K562 (cell line): ENCODE data around the gene AIDA. TPM values are rescaled to one million over a fixed set of nuclear protein-coding genes. Genes with fewer than 3 reads are reported as not detected.

Experiments used
- E2F1 ChIP-seq: sonication (generic); formaldehyde crosslinking; IDR thresholded peaks from 2 replicates; pipeline ENCODE4 v1.8.1; 2023; ENCODE audit warnings: mild to moderate bottlenecking, missing genetic modification reagents, moderate library complexity
- FOXJ2 ChIP-seq: fragments of 200-800 bp; sonication (Bioruptor generic); IDR thresholded peaks from 2 replicates; pipeline ENCODE4 v1.6.1; 2016; ENCODE audit warnings: missing genetic modification characterization, missing compliant biosample characterization
- ID3 ChIP-seq, 2 experiments: fragments of 250-450 bp in 1 of 2; fragments of 450-650 bp in 1 of 2; sonication (Bioruptor Pico) in 1 of 2; IDR thresholded peaks; 2 replicates each; pipeline versions ENCODE4 v1.6.1 to v1.8.0; 2016 to 2021; ENCODE audit warnings: mild to moderate bottlenecking in 2 of 2, moderate library complexity in 2 of 2, missing compliant biosample characterization in 1 of 2, missing genetic modification characterization in 1 of 2
- KAT8 ChIP-seq: fragments of 450-650 bp; IDR thresholded peaks from 2 replicates; pipeline ENCODE4 v1.6.1; 2016; ENCODE audit warnings: low read depth, mild to moderate bottlenecking
- MTA2 ChIP-seq: fragments of 450-650 bp; IDR thresholded peaks from 2 replicates; pipeline ENCODE4 v1.6.1; 2016; ENCODE audit warnings: low read depth
- PHB2 ChIP-seq: fragments of 450-650 bp; IDR thresholded peaks from 2 replicates; pipeline ENCODE4 v1.6.1; 2017; ENCODE audit warnings: low read depth
- RNF219 ChIP-seq: fragments of 250-450 bp; sonication (Bioruptor Pico); IDR thresholded peaks from 2 replicates; pipeline ENCODE4 v1.5.0; 2022; ENCODE audit warnings: mild to moderate bottlenecking
- SIX5 ChIP-seq, 2 experiments: IDR thresholded peaks; 2 replicates each; pipeline ENCODE4 v1.6.1; 2011; ENCODE audit warnings: low read length in 2 of 2, borderline replicate concordance in 1 of 2, low read depth in 1 of 2, mild to moderate bottlenecking in 1 of 2, moderate library complexity in 1 of 2; ENCODE audit not compliant: insufficient read depth in 1 of 2
- STAT6 ChIP-seq: sonication (generic); formaldehyde crosslinking; IDR thresholded peaks from 2 replicates; pipeline ENCODE4 v1.8.1; 2023; ENCODE audit warnings: mild to moderate bottlenecking, missing genetic modification reagents
- ZBTB9 ChIP-seq: fragments of 450-650 bp; formaldehyde crosslinking; IDR thresholded peaks from 2 replicates; pipeline ENCODE4 v1.4.0; 2020; ENCODE audit warnings: mild to moderate bottlenecking, moderate library complexity
- ZNF507 ChIP-seq: conservative IDR thresholded peaks from 2 replicates; pipeline ENCODE4 v1.6.1; 2017; ENCODE audit warnings: missing genetic modification characterization, missing compliant biosample characterization
- ZSCAN32 ChIP-seq: fragments of 450-650 bp; formaldehyde crosslinking; IDR thresholded peaks from 2 replicates; pipeline ENCODE4 v1.4.0; 2020; ENCODE audit warnings: mild to moderate bottlenecking, moderate library complexity
- polyA plus RNA-seq, 8 experiments: library from polyadenylated mRNA; depleted of rRNA in 4 of 8; stranded (reverse) in 5 of 8; unstranded in 3 of 8; fragments of >200 nt; fragmentation: Nextera tagmentation in 2 of 8; fragmentation: Illumina TruSeq in 1 of 8; extraction: Ambion mirVana in 2 of 8; extraction: Trizol in 1 of 8; gene quantifications; 2 replicates each; pipeline versions ENCODE4 v1.2.1 to v1.2.3, GENCODE V29; 2011 to 2014; ENCODE audit warnings: inconsistent platforms in 1 of 8, missing spikeins in 1 of 8
- total RNA-seq, 7 experiments: library from RNA; depleted of rRNA in 6 of 7; stranded (reverse); fragments of >200 nt in 6 of 7; fragmentation: Illumina TruSeq in 2 of 7; extraction: Trizol in 2 of 7; gene quantifications; 2 replicates each; pipeline versions ENCODE4 v1.2.1 to v1.2.3, GENCODE V29; 2011 to 2021; ENCODE audit warnings: low replicate concordance in 1 of 7
- TF ChIP-seq, protein P1 (sequence below): fragments of 450-650 bp; IDR thresholded peaks from 2 replicates; pipeline ENCODE4 v1.6.1; 2014; ENCODE audit warnings: low read depth, mild to moderate bottlenecking, moderate library complexity, borderline replicate concordance
- TF ChIP-seq, protein P2 (sequence below): fragments of 250-450 bp; sonication (Bioruptor Pico); IDR thresholded peaks from 2 replicates; pipeline ENCODE4 v1.4.0; 2020

Gene AIDA
- total and polyA plus RNA-seq, 9 of the 15 experiments (the other 6 are each of a cell fraction or from before 2014, with no cell fraction given) = 18.2 to 77.9 (median 24.9) TPM

GRCh38 chr1:222713091-222713961 lies 1.0 kb upstream of the AIDA start (continued):
- TF ChIP-seq FOXJ2 (tag) = peak; percentile 86
- no peak for TF ChIP-seq PHB2
- no peak for TF ChIP-seq MTA2
- TF ChIP-seq ZBTB9 (CRISPR knock-in tag) = no peak
- no peak; the same call in 1 of the 2 replicates for TF ChIP-seq STAT6 (CRISPR knock-in tag)
- TF ChIP-seq ID3 (CRISPR knock-in tag; IDR thresholded peaks at IDR 0.05) = no peak
- no peak for TF ChIP-seq ID3 (tag; IDR thresholded peaks at IDR 0.05)
- TF ChIP-seq, protein P1, sequence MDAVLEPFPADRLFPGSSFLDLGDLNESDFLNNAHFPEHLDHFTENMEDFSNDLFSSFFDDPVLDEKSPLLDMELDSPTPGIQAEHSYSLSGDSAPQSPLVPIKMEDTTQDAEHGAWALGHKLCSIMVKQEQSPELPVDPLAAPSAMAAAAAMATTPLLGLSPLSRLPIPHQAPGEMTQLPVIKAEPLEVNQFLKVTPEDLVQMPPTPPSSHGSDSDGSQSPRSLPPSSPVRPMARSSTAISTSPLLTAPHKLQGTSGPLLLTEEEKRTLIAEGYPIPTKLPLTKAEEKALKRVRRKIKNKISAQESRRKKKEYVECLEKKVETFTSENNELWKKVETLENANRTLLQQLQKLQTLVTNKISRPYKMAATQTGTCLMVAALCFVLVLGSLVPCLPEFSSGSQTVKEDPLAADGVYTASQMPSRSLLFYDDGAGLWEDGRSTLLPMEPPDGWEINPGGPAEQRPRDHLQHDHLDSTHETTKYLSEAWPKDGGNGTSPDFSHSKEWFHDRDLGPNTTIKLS = no peak
- TF ChIP-seq ZNF507 (tag) = no peak
- TF ChIP-seq KAT8 = no peak
- TF ChIP-seq E2F1 = no peak
- TF ChIP-seq, protein P2, sequence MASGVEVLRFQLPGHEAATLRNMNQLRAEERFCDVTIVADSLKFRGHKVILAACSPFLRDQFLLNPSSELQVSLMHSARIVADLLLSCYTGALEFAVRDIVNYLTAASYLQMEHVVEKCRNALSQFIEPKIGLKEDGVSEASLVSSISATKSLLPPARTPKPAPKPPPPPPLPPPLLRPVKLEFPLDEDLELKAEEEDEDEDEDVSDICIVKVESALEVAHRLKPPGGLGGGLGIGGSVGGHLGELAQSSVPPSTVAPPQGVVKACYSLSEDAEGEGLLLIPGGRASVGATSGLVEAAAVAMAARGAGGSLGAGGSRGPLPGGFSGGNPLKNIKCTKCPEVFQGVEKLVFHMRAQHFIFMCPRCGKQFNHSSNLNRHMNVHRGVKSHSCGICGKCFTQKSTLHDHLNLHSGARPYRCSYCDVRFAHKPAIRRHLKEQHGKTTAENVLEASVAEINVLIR (CRISPR knock-in tag) = no peak
- TF ChIP-seq RNF219 (CRISPR knock-in tag) = no peak
- TF ChIP-seq ZSCAN32 (CRISPR knock-in tag) = no peak
- TF ChIP-seq SIX5 (IDR thresholded peaks at IDR 0.05; ENCODE audit: borderline replicate concordance in 1 of 2, insufficient read depth in 1 of 2, low read depth in 1 of 2, low read length in 2 of 2) = 0 out of 4 replicates have a peak, but pooled peaks of 1 of the 2 experiments have one; percentile 4
